Sigmoid colon (tissue), 4 donors: ENCODE results near the gene NLRC5.
A peak's percentile ranks its signal among the peaks of the same experiment; 100 is the strongest.

Experiments
- CTCF ChIP-seq, 4 experiments: fragments of 450-650 bp in 3 of 4; fragments of 200-600 bp in 1 of 4; IDR thresholded peaks; one replicate each; pipeline ENCODE4 v1.5.1; 2016 to 2019; ENCODE audit warnings: antibody characterized with exemption in 4 of 4, mild to moderate bottlenecking in 3 of 4, moderate library complexity in 2 of 4
- EP300 ChIP-seq, 4 donors: sonication (generic); formaldehyde crosslinking; IDR thresholded peaks; one replicate each; pipeline ENCODE4 v1.6.1; 2017; ENCODE audit warnings: antibody characterized with exemption in 4 of 4
- POLR2A ChIP-seq, 2 donors: fragments of 450-650 bp; IDR thresholded peaks; one replicate each; pipeline ENCODE4 v1.6.1; 2016; ENCODE audit warnings: antibody characterized with exemption in 2 of 2, mild to moderate bottlenecking in 2 of 2, moderate library complexity in 2 of 2
- POLR2AphosphoS5 ChIP-seq, 4 donors: sonication (generic); formaldehyde crosslinking; IDR thresholded peaks; one replicate each; pipeline ENCODE4 v1.6.1; 2017; ENCODE audit warnings: antibody characterized with exemption in 4 of 4

GRCh38 chr16:56950881-56951771, 38.2 kb upstream of the NLRC5 start:
- TF ChIP-seq CTCF (IDR thresholded peaks at IDR 0.05), result peak in 3 of 4 experiments; percentile 17 to 25 (median 18)
- no peak for TF ChIP-seq POLR2A (IDR thresholded peaks at IDR 0.05)
- TF ChIP-seq POLR2AphosphoS5 (IDR thresholded peaks at IDR 0.05), result no peak
- TF ChIP-seq EP300 (IDR thresholded peaks at IDR 0.05), result no peak
